22Rv1 (cell line): ENCODE data around the gene CEP120.

Experiments
- ZFX ChIP-seq: fragments of 450-650 bp; IDR thresholded peaks from 2 replicates; pipeline ENCODE4 v1.6.1; 2017; ENCODE audit warnings: antibody characterized with exemption, borderline replicate concordance
- TF ChIP-seq, protein P1 (sequence below): fragments of 450-650 bp; IDR thresholded peaks from 2 replicates; pipeline ENCODE4 v1.5.1; 2017; ENCODE audit warnings: mild to moderate bottlenecking

- TF ChIP-seq ZFX = no peak
- TF ChIP-seq, protein P1, sequence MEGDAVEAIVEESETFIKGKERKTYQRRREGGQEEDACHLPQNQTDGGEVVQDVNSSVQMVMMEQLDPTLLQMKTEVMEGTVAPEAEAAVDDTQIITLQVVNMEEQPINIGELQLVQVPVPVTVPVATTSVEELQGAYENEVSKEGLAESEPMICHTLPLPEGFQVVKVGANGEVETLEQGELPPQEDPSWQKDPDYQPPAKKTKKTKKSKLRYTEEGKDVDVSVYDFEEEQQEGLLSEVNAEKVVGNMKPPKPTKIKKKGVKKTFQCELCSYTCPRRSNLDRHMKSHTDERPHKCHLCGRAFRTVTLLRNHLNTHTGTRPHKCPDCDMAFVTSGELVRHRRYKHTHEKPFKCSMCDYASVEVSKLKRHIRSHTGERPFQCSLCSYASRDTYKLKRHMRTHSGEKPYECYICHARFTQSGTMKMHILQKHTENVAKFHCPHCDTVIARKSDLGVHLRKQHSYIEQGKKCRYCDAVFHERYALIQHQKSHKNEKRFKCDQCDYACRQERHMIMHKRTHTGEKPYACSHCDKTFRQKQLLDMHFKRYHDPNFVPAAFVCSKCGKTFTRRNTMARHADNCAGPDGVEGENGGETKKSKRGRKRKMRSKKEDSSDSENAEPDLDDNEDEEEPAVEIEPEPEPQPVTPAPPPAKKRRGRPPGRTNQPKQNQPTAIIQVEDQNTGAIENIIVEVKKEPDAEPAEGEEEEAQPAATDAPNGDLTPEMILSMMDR = peak; percentile 85
These were observed 51.5 kb downstream of the CEP120 start for GRCh38 chr5:123371575-123372179.
